ENCODE results near the gene NRG2. TPM values are rescaled to one million over a fixed set of nuclear protein-coding genes. Genes with fewer than 3 reads are reported as not detected.

The NRG2 gene
- total RNA-seq, 1 experiment from 2014 or later, result 0.59 TPM

GRCh38 chr5:140035881-140036280 lies 7.2 kb downstream of the NRG2 start:
- no peaks in the 10 kb centered on the region for H3K4me1 ChIP-seq
- Mint-ChIP-seq H3K4me3 (ENCODE audit: unreplicated experiment) (no peak overlapping the region), H3K4me1 (ENCODE audit: low read depth, unreplicated experiment) (no peaks in the 10 kb centered on the region), H3K27me3 (ENCODE audit: insufficient read depth, unreplicated experiment) (peaks cover 11% of the 10 kb centered on the region), H3K27ac (ENCODE audit: unreplicated experiment) (no peak overlapping the region), H3K9me3 (ENCODE audit: unreplicated experiment) (peaks cover 11% of the 10 kb centered on the region), H3K36me3 (ENCODE audit: insufficient read depth, unreplicated experiment) (no peaks in the 10 kb centered on the region)
- intact Hi-C loops (cut with micrococcal nuclease; ENCODE audit: unreplicated experiment), result no loop called here
- no peaks in the 10 kb centered on the region for H3K9me3 ChIP-seq
- ChIA-PET POLR2A (no interaction called here), CTCF (no interaction called here)
- DNase-seq, result no peak
- H3K4me3 ChIP-seq (ENCODE audit: low read depth, low read length), result no peak overlapping the region
- no TSS peak for BruUV-seq (replicated peaks)
- no peaks in the 10 kb centered on the region for H3K36me3 ChIP-seq (ENCODE audit: control insufficient read depth, insufficient read depth, low read length)
- H3K27me3 ChIP-seq (replicated peaks; ENCODE audit: control insufficient read depth, insufficient read depth, low read length), result no peaks in the 10 kb centered on the region
- TF ChIP-seq CTCF (IDR thresholded peaks at IDR 0.05; ENCODE audit: insufficient read depth in 1 of 2, low read depth in 1 of 2, low read length in 1 of 2, severe bottlenecking in 1 of 2, unreplicated experiment in 1 of 2), result no peak

GRCh38 chr5:140033037-140033760 lies 9.9 kb downstream of the NRG2 start:
- intact Hi-C loops (cut with micrococcal nuclease; ENCODE audit: unreplicated experiment), result no loop called here
- Mint-ChIP-seq H3K4me3 (ENCODE audit: unreplicated experiment) (no peak overlapping the region), H3K4me1 (ENCODE audit: low read depth, unreplicated experiment) (no peaks in the 10 kb centered on the region), H3K27ac (ENCODE audit: unreplicated experiment) (no peak overlapping the region), H3K36me3 (ENCODE audit: insufficient read depth, unreplicated experiment) (no peaks in the 10 kb centered on the region), H3K9me3 (ENCODE audit: unreplicated experiment) (peaks cover 11% of the 10 kb centered on the region), H3K27me3 (ENCODE audit: insufficient read depth, unreplicated experiment) (peaks cover 6% of the 10 kb centered on the region)
- BruUV-seq (replicated peaks), result no TSS peak
- no peak for DNase-seq
- Histone ChIP-seq H3K36me3 (ENCODE audit: control insufficient read depth, insufficient read depth, low read length) (no peaks in the 10 kb centered on the region), H3K27me3 (replicated peaks; ENCODE audit: control insufficient read depth, insufficient read depth, low read length) (no peaks in the 10 kb centered on the region), H3K4me1 (peaks cover 8% of the 10 kb centered on the region; the same call in 1 of the 2 replicates), H3K4me3 (ENCODE audit: low read depth, low read length) (no peak overlapping the region), H3K9me3 (no peaks in the 10 kb centered on the region)
- ChIA-PET CTCF (interaction anchor here (1.1 kb wide), 1 partner anchor 10 kb away, joined by 3 read pairs; the partner anchor contains the start of gene NRG2), POLR2A (no interaction called here)
- TF ChIP-seq CTCF (IDR thresholded peaks at IDR 0.05; ENCODE audit: insufficient read depth in 1 of 2, low read depth in 1 of 2, low read length in 1 of 2, severe bottlenecking in 1 of 2, unreplicated experiment in 1 of 2), result no peak

DNA sequence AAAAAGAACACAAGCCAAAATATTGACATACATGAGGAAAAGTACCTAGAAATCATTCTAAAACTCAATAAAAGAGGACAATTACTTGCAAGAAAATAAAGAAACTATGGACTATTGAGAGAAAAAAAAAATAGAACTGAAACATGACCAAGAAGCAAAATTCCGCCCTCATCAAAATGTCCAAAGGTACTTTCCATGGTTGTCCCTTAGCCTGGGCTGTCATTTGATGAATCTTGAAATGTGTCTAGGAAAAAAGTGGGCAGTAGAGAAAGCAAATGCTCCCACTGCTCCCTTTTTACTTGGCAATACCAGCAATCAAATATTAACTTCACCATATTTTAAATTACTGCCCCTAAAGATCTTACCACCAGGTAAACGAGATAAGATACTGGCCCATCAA lies 10.8 kb downstream of the NRG2 start:
- ChIA-PET POLR2A (no interaction called here), CTCF (no interaction called here)
- no peak for TF ChIP-seq CTCF (IDR thresholded peaks at IDR 0.05; ENCODE audit: insufficient read depth in 1 of 2, low read depth in 1 of 2, low read length in 1 of 2, severe bottlenecking in 1 of 2, unreplicated experiment in 1 of 2)
- intact Hi-C loops (cut with micrococcal nuclease; ENCODE audit: unreplicated experiment), result no loop called here
- Mint-ChIP-seq H3K4me3 (ENCODE audit: unreplicated experiment) (no peak overlapping the region), H3K4me1 (ENCODE audit: low read depth, unreplicated experiment) (no peaks in the 10 kb centered on the region), H3K27me3 (ENCODE audit: insufficient read depth, unreplicated experiment) (peaks cover 6% of the 10 kb centered on the region), H3K36me3 (ENCODE audit: insufficient read depth, unreplicated experiment) (no peaks in the 10 kb centered on the region), H3K27ac (ENCODE audit: unreplicated experiment) (no peak overlapping the region), H3K9me3 (ENCODE audit: unreplicated experiment) (peaks cover 11% of the 10 kb centered on the region)
- Histone ChIP-seq H3K4me3 (ENCODE audit: low read depth, low read length) (no peak overlapping the region), H3K4me1 (peaks cover 8% of the 10 kb centered on the region; the same call in 1 of the 2 replicates), H3K36me3 (ENCODE audit: control insufficient read depth, insufficient read depth, low read length) (no peaks in the 10 kb centered on the region), H3K9me3 (no peaks in the 10 kb centered on the region), H3K27me3 (replicated peaks; ENCODE audit: control insufficient read depth, insufficient read depth, low read length) (no peaks in the 10 kb centered on the region)
- BruUV-seq (replicated peaks), result no TSS peak
- no peak for DNase-seq

All from Caco-2 (cell line).